Esophagus (tissue), 2 donors: ENCODE results near the gene EVA1B. TPM values are rescaled to one million over a fixed set of nuclear protein-coding genes. Genes with fewer than 3 reads are reported as not detected.
A peak's percentile ranks its signal among the peaks of the same experiment; 100 is the strongest.

Source experiments
- H3K27ac ChIP-seq, 2 donors: one replicate each; pipeline ENCODE4 v1.5.1; 2013; ENCODE audit warnings: low read depth in 2 of 2, mild to moderate bottlenecking in 2 of 2, inconsistent platforms in 1 of 2, low read length in 1 of 2, moderate library complexity in 1 of 2
- H3K27me3 ChIP-seq, 2 donors: one replicate each; pipeline ENCODE4 v1.6.1; 2013; ENCODE audit warnings: low read length in 2 of 2, control low read depth in 1 of 2, mild to moderate bottlenecking in 1 of 2; ENCODE audit not compliant: insufficient read depth in 2 of 2, control insufficient read depth in 1 of 2
- H3K36me3 ChIP-seq, 2 donors: one replicate each; pipeline ENCODE4 v1.6.1; 2013; ENCODE audit warnings: low read length in 1 of 2; ENCODE audit not compliant: control insufficient read depth in 2 of 2, insufficient read depth in 2 of 2
- H3K4me1 ChIP-seq, 2 donors: one replicate each; pipeline ENCODE4 v1.6.1; 2013; ENCODE audit warnings: low read length in 1 of 2; ENCODE audit not compliant: control insufficient read depth in 2 of 2, insufficient read depth in 2 of 2
- H3K4me3 ChIP-seq, 2 donors: one replicate each; pipeline ENCODE4 v1.5.1; 2013; ENCODE audit warnings: low read length in 2 of 2, mild to moderate bottlenecking in 2 of 2, low read depth in 1 of 2, moderate library complexity in 1 of 2
- H3K9me3 ChIP-seq, 2 donors: one replicate each; pipeline ENCODE4 v1.6.1; 2013; ENCODE audit warnings: mild to moderate bottlenecking in 2 of 2, low read depth in 1 of 2, low read length in 1 of 2, moderate library complexity in 1 of 2; ENCODE audit not compliant: control insufficient read depth in 2 of 2, insufficient read depth in 1 of 2
- WGBS, 2 donors: extraction: QIAGEN DNeasy Blood & Tissue Kit; methylation state at CpG; one replicate each; pipeline ENCODE4 v1.1.7; 2013; 5-methylcytosine and 5-hydroxymethylcytosine counted together
- polyA plus RNA-seq, 2 donors: library from polyadenylated mRNA; stranded (reverse); fragments of 200-250 nt; gene quantifications; one replicate each; pipeline ENCODE4 v1.2.3, GENCODE V29; 2013
- donor health status: healthy with polysubstance abuse.
- donor health status: Bipolar disorder and iron deficiency.

EVA1B gene, protein sequence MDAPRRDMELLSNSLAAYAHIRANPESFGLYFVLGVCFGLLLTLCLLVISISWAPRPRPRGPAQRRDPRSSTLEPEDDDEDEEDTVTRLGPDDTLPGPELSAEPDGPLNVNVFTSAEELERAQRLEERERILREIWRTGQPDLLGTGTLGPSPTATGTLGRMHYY
- polyA plus RNA-seq: 1 to 10 TPM; 6.1 to 9.3 TPM

DNA sequence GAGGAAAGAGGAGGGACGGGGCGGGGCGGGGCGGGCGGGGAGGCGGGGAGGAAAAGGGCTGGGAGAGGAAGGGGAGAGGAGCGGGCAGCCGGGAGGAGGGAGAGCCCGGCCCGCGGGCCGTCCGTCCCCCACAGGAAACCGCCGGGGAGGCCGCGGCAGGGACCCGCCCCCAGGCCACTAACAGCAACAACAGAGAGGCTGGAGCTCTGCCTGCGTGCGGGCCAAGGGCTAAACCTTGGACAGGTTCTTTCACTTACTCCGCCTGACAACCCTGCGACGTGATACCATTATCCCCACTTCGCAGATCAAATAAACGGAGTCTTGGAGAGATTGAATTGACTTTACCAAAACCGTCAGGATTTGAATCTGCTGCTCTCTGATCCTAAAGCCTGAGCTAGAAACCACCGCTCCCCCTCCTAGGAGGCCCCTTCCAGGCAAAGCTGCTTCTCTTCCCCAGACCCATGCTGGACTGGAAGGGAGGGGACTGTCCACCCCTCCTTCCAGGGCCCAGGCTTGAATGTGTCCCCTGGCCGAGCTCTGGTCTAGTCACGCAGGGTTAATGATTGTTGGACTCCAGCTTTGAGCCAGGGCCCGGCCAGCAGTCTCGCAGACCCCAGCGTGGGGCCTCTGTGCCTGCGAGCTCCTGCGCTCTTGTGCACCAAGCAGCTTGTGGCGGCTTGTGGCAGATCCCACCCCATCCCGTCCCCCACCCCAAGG lies at the start of gene EVA1B:
Gene EVA1B, minus strand, starts transcription at position 10 of the 717 bp plus-strand sequence. CDS start 608 bp downstream, outside the sequence.
- H3K4me1 ChIP-seq: peaks cover 8 to 26% of the 10 kb centered on the region in 2 donors
- H3K27me3 ChIP-seq: no peaks in the 10 kb centered on the region
- peak within 1 kb of the TSS; percentile 65 to 79 for H3K27ac ChIP-seq
- peak within 1 kb of the TSS; percentile 59 to 61 for H3K4me3 ChIP-seq
- no peaks in the 10 kb centered on the region for H3K9me3 ChIP-seq
- H3K36me3 ChIP-seq: peaks cover 0 to 1% of the 10 kb centered on the region in 2 donors
- WGBS, 2 donors: 3 to 5% methylated on average over 30 to 35 of the region's 36 CpGs

DNA sequence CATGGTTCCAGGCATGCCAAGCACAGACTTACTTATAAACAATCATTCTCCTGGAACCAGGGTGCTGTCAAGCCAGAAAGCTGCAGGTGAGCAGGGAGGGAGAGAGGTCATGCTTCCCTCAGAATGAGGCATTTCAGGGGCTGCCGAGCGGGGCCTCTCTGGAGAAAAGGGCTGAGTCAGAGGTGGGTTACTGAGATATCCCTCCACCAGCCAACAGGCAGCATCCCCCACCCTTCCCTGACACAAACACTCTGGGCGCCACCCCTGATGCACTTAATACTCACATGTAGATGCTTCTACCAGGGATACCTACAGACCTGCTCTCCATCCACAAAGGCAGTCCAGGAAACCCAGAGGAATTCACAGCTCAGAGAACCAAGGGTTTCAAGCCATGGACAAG lies 49.2 kb upstream of the EVA1B start:
- Histone ChIP-seq H3K9me3 (no peaks in the 10 kb centered on the region), H3K36me3 (peaks cover 0 to 8% of the 10 kb centered on the region in 2 donors), H3K27ac (peak overlapping the region; percentile 92 to 98), H3K27me3 (no peaks in the 10 kb centered on the region), H3K4me1 (peaks cover 7 to 21% of the 10 kb centered on the region in 2 donors), H3K4me3 (no peak overlapping the region)
- WGBS, 2 donors: 88% methylated on average over 3 of the region's 3 CpGs

GRCh38 chr1:36369061-36369861 lies 45.8 kb upstream of the EVA1B start:
- H3K9me3 ChIP-seq: no peaks in the 10 kb centered on the region
- peaks cover 0 to 12% of the 10 kb centered on the region in 2 donors for H3K36me3 ChIP-seq
- H3K27ac ChIP-seq: peak overlapping the region in 1 of 2 donors; percentile 40
- no peak overlapping the region for H3K4me3 ChIP-seq
- no peaks in the 10 kb centered on the region for H3K27me3 ChIP-seq
- WGBS, 2 donors: 54 to 56% methylated on average over 7 of the region's 7 CpGs
- H3K4me1 ChIP-seq: peaks cover 9 to 23% of the 10 kb centered on the region in 2 donors

DNA sequence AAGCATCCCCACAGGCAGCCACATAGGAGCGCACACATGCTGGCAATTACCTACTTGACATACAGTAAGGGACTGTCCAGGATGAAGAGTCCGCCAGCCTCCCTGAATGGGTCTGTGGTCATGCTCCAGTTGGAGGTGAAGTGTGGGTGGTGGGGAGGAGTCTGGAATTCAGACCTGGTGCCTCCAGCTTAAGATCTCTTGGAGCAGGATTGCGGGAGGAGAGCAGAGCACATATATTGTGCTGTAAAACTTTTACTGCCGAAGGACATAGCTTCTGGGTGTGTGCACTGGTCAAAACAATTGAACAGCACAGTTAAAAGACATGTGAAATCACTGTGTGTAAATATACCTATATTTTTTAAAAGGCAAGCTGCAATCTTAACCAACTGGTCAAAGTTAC lies 44.4 kb upstream of the EVA1B start:
- Histone ChIP-seq H3K27me3 (no peaks in the 10 kb centered on the region), H3K4me1 (peaks cover 5 to 11% of the 10 kb centered on the region in 2 donors), H3K4me3 (no peak overlapping the region), H3K9me3 (no peaks in the 10 kb centered on the region), H3K36me3 (peaks cover 0 to 12% of the 10 kb centered on the region in 2 donors), H3K27ac (no peak overlapping the region)
- 92 to 95% methylated on average over 4 of the region's 4 CpGs for WGBS, 2 donors

DNA sequence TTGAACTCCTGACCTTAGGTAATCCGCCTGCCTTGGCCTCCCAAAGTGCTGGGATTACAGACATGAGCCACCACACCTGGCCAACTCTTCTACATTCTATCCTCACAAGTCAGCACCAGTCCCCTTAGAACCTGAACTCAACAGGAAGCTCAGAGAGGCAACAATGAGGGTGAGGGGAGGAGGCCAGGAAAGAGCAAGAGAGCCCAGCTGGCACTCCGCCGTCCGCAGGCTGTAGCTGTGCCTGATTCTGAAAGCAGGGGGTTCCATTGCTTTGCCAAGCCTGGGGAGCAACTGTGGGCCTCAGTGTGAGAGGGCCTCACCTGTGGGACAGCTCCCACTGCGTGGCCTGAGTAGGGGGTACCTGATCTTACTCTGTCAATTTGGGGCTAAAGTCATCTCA lies 43.6 kb upstream of the EVA1B start:
- no peak overlapping the region for H3K4me3 ChIP-seq
- H3K9me3 ChIP-seq: no peaks in the 10 kb centered on the region
- peaks cover 4 to 15% of the 10 kb centered on the region in 2 donors for H3K36me3 ChIP-seq
- WGBS, 2 donors: 80% methylated on average over 5 of the region's 5 CpGs
- no peak overlapping the region for H3K27ac ChIP-seq
- no peaks in the 10 kb centered on the region for H3K27me3 ChIP-seq
- peaks cover 5 to 7% of the 10 kb centered on the region in 2 donors for H3K4me1 ChIP-seq

DNA sequence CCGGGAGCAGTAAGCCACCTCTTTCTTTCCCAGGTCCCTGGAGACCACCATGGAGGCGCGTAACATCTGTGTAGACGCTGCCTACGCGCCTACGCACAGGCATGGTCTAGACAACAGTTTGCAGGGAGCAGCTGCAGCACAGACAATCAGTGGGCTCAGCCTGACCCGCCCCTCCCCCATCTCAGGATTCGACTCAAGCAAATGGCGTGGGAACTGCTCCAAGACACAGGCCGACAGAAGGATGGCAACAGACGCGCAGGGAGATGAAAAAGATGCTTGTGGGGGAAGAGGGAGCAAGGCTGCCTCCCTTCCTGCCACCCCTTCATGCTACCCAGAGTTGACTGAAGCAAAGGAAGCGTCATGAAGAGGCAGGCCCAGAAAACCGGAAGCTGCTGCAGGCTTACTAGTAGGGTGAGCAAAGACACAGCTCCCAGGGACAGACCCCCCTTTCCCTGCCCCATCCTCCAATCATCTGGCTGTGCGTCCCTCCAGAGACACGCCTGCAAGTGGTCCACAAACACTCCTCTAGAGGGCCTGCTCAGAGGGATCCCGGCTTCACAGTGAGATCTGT lies 42.7 kb upstream of the EVA1B start:
- Histone ChIP-seq H3K4me3 (no peak overlapping the region), H3K27me3 (no peaks in the 10 kb centered on the region), H3K36me3 (peaks cover 4 to 18% of the 10 kb centered on the region in 2 donors), H3K27ac (peak overlapping the region in 1 of 2 donors; percentile 38), H3K9me3 (no peaks in the 10 kb centered on the region), H3K4me1 (peaks cover 5 to 7% of the 10 kb centered on the region in 2 donors)
- 61 to 69% methylated on average over 18 of the region's 18 CpGs for WGBS, 2 donors

DNA sequence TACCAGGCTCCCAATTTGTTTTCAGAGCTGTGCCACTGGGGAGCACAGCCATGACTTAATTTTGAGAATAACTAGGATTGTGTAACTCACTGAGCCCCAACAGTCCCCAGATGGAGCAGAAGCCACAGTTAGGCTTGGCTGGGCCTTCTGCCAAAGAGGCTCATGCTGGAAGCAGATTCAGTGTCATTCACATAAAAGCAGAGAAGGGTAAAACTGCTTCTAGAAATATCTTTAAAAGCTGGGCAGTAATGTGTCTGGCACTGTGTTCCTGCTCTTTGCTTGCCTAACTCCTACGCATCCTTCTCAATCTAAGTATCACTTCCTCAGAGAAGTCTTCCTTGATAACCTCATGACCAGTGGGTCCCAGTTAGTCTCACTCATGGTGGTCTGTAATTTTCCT lies 41.9 kb upstream of the EVA1B start:
- H3K36me3 ChIP-seq: peaks cover 4 to 22% of the 10 kb centered on the region in 2 donors
- H3K9me3 ChIP-seq: no peaks in the 10 kb centered on the region
- no peak overlapping the region for H3K4me3 ChIP-seq
- H3K27me3 ChIP-seq: no peaks in the 10 kb centered on the region
- H3K27ac ChIP-seq: peak overlapping the region in 1 of 2 donors; percentile 24
- H3K4me1 ChIP-seq: peaks cover 5 to 7% of the 10 kb centered on the region in 2 donors
- WGBS, 2 donors: 70 to 87% methylated on average over 1 of the region's 1 CpG

DNA sequence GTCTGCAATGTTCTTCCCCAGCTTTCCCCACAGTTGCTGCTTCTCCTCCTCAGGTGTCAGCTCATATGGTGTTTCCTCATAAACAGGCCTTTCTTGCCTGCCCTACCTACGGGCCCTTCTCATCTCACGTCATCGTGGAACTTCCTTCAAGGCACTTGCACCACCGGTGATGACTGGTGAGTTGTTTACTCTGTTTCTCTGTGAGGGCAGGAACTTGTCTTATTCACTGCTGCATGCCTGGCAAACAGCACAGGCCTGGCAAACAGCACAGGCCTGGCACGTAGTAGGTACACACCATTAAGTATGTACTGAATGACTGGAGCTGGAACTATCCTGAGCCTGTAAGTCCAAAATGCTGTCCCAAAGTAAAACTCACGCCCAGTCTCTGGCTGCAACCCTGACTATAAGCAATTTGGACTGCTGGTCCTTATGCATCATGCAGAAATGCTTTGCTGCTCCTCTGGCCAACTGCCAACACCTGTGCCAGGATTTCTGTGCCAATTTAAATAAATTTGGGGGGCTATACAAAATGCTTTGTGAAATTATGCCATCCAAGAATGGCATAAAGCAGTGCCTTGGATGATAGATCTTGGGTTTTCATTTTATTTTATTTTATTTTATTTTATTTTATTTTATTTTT lies 36.6 kb upstream of the EVA1B start:
- WGBS, 2 donors: 58 to 60% methylated on average over 6 of the region's 6 CpGs
- Histone ChIP-seq H3K9me3 (no peaks in the 10 kb centered on the region), H3K36me3 (peaks cover 18 to 31% of the 10 kb centered on the region in 2 donors)

GRCh38 chr1:36359383-36359782 lies 35.9 kb upstream of the EVA1B start:
- Histone ChIP-seq H3K4me1 (no peaks in the 10 kb centered on the region), H3K27me3 (no peaks in the 10 kb centered on the region), H3K36me3 (peaks cover 24 to 37% of the 10 kb centered on the region in 2 donors), H3K27ac (peak overlapping the region; percentile 59 to 90), H3K4me3 (no peak overlapping the region), H3K9me3 (no peaks in the 10 kb centered on the region)
- 90 to 94% methylated on average over 5 of the region's 5 CpGs for WGBS, 2 donors

More for the DNA sequence above, 36.6 kb upstream of the EVA1B start:
- no peak overlapping the region for H3K4me3 ChIP-seq
- no peaks in the 10 kb centered on the region for H3K27me3 ChIP-seq
- peak overlapping the region; percentile 64 to 90 for H3K27ac ChIP-seq
- H3K4me1 ChIP-seq: no peaks in the 10 kb centered on the region
